ENCODE results near the gene TRAF3.

Gene TRAF3, protein sequence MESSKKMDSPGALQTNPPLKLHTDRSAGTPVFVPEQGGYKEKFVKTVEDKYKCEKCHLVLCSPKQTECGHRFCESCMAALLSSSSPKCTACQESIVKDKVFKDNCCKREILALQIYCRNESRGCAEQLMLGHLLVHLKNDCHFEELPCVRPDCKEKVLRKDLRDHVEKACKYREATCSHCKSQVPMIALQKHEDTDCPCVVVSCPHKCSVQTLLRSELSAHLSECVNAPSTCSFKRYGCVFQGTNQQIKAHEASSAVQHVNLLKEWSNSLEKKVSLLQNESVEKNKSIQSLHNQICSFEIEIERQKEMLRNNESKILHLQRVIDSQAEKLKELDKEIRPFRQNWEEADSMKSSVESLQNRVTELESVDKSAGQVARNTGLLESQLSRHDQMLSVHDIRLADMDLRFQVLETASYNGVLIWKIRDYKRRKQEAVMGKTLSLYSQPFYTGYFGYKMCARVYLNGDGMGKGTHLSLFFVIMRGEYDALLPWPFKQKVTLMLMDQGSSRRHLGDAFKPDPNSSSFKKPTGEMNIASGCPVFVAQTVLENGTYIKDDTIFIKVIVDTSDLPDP

DNA sequence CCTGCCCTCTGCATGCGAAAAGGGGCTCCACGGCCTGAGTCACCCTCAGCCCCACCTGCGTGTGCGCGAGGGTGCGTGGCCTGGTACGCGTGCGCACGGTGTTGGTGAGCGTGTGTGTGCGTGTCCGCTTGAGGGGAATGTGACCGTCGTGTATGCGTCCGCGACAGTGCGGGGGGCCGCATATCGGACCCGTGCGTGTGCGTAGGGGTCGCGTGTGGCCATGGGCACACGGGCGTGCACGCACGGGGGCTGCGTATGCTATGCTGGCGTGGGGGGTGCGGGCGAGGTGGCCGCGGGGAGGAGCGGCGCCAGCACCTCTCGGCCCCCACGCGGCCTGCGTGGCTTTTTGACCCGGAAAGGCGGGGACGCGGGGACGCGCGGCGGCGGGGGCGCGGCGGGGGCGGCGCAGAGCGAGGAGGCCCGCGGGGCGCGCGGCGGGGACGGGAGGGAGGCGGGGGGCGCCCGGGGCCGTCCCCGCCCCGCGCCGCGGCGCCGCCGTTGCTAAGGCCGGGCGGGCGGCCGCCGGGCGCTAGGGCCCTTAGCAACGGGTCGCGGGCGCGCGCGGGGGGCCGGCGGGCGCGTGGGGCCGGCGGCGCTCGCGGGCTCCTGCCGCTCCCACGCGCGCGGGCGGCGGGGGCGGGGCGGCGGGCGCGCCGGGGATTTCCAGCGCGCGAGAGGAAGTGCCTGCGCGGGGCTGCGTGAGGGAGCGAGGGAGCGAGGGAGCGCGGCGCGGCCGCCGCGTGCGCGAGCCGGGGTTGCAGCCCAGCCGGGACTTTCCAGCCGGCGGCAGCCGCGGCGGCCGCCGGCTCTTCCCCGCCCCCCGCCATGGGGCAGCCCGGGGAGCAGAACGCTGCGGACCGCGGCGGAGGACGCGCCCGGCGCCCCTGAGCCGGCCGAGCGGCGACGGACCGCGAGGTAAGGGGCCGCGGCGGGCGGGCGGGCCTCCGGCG, at the start of gene TRAF3:
Gene TRAF3, plus strand, starts transcription at position 689 of the 950 bp plus-strand sequence. CDS start 92,753 bp downstream, outside the sequence.
- no peak for DNase-seq

- DNase-seq, result no peak
Observed at GRCh38 chr14:102728501-102728900, 48.7 kb upstream of the TRAF3 start.

GRCh38 chr14:102729268-102729667, 48.0 kb upstream of the TRAF3 start:
- DNase-seq, result no peak

- DNase-seq, result no peak
Observed at GRCh38 chr14:102729825-102730224, 47.4 kb upstream of the TRAF3 start.

DNA sequence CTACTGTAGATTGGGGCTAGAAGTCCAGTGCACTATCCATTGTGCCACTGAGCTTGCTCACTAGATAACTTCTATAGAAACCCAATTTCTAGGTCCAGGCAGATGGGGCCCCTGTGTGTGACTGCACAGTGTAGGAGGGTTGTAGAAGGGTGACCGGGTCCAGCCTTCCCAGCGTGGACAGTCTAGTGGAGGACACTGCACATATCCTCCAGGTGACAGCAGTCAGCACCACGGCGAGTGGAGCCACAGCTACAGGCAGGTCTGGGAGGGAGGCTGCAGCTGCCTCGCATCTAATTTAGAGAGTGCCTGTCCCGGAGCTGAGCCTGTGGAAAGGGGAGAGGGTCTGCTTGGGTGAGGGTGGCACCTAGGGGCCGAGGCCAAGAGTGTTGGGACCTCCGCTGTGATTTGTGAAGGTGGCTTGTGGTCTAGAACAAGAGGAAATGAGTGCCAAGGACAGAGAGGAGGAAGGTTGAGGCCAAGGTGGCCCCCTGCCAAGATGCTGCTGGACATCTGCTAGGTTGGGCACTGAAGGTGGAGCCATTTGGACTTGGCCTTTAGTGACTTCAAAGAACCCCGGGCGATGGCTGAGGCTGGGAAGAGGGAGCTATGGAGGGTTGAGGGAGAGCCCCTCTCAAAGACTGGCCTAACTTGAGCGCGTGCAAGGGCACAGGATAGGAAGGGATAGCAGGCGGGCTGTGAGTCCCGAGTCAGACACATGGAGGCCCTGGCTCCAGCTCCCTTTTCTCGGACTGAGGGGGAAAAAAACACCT, 46.0 kb upstream of the TRAF3 start:
- DNase-seq, result no peak

GRCh38 chr14:102731871-102732800, 45.1 kb upstream of the TRAF3 start:
- DNase-seq, result no peak

DNA sequence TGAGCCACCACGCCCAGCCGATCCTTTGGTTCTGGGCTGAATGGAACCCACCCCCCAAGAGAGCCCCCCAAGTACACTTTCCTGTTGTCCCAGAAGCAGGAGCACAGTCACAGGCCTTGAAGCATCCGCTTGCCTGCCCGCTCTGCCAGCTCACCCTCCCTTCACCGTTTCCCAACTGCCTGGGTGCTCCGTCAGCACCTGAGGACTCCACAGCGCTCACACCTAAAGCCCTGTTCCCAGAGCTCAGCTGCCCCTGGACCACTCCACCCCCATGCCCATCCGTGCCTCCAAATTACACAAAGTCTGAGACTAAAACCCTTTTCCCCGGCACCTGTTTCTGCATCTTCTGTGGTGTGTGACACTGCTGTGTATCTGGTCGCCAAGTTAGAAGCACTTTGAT, 44.3 kb upstream of the TRAF3 start:
- no peak for DNase-seq

- no peak for DNase-seq
Observed at GRCh38 chr14:102733326-102733725, 43.9 kb upstream of the TRAF3 start.

DNA sequence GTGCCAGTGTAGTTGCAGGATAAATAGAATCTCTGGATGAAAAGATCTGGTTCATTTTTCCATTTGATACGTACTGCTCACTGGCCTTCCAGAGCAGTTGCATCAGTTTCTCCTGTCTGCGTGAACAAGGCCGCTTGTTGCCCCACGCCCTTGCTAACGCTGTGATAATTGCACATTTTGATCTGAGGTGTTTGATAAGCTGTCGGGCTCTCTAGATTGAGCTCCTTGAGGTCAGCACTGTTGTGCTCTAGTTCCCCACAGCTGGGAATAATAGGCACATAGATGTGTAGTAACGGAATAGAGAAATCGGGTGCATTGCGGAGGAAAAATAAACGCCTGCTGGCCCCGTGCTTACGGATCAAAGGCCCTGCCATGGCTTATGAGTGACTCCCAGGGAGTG, 42.8 kb upstream of the TRAF3 start:
- no peak for DNase-seq

DNA sequence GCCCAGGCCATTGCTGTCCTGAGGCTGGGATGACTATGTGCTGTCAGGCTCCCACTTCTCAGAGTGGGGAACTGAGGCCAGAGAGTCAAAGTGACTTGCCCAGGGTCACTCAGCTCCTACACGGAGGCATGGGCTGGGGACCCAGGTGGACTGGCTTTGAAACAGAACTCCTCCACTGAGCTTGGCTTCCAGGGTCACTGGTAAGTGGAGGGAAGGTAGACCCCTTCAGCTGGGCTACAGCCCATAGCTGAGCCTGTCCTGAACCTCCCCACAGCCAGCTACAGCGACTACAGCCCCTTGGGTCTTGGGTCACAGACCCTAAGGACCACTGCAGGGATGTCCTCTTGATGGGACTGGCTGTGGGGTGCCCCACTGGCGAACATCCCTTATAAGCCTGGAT, 40.3 kb upstream of the TRAF3 start:
- DNase-seq, result no peak

GRCh38 chr14:102737402-102738372, 39.6 kb upstream of the TRAF3 start:
- no peak for DNase-seq

DNA sequence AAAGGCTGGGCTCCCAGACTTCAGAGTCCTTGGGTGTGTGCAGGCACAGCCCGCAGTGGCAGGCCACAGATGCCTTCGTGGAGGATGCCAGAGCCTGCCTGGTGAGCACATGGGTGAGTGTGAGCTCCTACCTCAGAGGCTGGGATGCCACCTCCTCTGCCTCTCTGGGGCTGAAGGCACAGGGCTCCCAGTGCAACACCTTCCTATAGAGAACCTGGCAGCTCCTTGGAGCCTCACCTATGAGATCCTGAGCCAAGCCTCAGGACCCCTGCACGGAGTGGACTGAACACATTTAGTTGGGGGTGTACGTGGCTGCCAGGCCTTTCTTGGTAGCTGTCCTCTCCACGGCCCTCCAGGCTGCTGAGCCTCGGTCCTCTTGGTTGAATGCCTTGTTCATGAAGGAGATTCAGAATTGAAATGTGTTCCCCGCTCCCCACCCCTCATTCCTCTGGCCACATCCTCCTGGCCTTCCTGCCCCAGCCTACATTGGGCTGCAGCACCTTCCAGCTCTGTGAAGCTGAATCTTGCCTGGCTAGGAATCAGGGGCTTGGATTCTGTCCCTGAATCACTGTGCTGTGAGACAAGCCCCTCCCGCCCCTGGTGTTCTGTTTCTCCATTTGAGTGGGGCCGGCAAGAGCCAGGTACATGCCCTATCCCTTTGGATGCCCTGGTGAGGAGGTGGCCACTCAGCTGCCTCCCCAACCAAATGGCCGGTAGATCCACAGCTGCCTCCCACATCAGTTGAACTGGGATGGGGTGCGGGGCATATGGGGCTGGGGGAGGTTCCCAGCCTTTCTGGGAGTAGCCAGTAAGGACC, 38.7 kb upstream of the TRAF3 start:
- no peak for DNase-seq

GRCh38 chr14:102739190-102739469, 38.1 kb upstream of the TRAF3 start:
- no peak for DNase-seq

DNA sequence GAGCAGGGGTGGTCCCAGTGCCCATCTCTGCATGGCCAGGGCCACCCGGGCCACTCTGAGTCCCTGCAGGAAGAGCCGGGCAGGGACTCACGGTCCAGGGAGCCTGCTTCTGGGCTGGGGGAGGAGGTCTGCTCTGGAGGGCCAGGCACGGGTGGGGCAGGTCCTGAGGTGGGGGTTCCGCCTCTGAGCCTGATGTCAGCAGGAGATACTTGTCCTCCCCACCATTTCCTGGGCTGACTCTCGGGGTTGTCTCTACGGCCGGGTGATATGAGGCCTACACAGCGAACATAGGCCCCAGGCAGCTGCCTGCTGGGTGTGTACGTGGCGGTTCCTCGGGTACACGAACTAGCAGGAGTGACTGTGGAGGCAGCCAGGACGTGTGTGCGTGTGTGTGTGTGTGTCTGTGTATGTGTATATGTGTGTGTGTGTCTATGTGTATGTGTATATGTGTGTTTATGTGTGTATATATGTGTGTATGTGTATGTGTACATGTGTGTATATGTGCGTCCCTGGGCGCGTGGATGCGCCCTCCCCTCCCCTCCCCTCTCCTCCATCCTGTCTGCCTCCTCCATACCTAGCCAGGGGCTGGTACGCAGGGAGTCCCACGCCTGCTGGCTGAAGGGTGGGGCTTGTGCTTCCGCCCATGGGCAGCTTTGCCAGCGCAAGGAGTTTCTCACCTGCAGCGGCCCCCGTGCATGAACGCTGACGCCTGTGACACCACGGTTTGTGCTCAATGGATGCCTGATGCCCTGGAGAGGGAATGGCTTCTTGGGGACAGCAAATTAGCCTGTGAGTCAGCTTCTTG, 30.4 kb upstream of the TRAF3 start:
- no peak for DNase-seq

GRCh38 chr14:102748806-102749205, 28.4 kb upstream of the TRAF3 start:
- no peak for DNase-seq

GRCh38 chr14:102749393-102750305, 27.6 kb upstream of the TRAF3 start:
- DNase-seq, result no peak

- DNase-seq, result no peak
Observed at GRCh38 chr14:102750376-102750775, 26.9 kb upstream of the TRAF3 start.

- no peak for DNase-seq
Observed at GRCh38 chr14:102751088-102751487, 26.2 kb upstream of the TRAF3 start.
